Measurements from ENCODE around the gene ZNF219. TPM values are rescaled to one million over a fixed set of nuclear protein-coding genes. Genes with fewer than 3 reads are reported as not detected.

The ZNF219 gene
- polyA plus RNA-seq, 1 donor from 2014 or later = 40.6 TPM

DNA sequence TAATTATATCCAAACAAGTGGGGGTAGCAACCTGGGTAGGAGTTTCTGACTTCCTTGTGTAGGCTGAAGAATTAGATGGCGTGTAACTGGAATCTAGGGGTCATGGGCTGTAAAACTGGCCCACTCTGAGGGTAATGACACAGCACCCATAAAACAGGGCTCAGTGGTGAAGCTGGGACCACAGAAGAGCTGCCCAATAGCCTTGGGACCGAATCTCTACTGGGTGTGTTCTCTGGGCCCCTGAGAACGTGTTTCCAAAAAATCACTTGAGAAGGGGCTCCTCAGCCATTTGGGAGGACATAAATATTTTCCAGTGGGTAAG lies 37.1 kb downstream of the ZNF219 start:
- no peak for TF ChIP-seq SMC3 (conservative IDR thresholded peaks at IDR 0.05; ENCODE audit: poor library complexity)
- no peak for TF ChIP-seq MXI1 (conservative IDR thresholded peaks at IDR 0.05; ENCODE audit: poor library complexity, severe bottlenecking)
- TF ChIP-seq TAF1 (IDR thresholded peaks at IDR 0.05; ENCODE audit: low read depth) = no peak
- no peak for TF ChIP-seq REST (IDR thresholded peaks at IDR 0.05; ENCODE audit: borderline replicate concordance)
- TF ChIP-seq, protein P1, sequence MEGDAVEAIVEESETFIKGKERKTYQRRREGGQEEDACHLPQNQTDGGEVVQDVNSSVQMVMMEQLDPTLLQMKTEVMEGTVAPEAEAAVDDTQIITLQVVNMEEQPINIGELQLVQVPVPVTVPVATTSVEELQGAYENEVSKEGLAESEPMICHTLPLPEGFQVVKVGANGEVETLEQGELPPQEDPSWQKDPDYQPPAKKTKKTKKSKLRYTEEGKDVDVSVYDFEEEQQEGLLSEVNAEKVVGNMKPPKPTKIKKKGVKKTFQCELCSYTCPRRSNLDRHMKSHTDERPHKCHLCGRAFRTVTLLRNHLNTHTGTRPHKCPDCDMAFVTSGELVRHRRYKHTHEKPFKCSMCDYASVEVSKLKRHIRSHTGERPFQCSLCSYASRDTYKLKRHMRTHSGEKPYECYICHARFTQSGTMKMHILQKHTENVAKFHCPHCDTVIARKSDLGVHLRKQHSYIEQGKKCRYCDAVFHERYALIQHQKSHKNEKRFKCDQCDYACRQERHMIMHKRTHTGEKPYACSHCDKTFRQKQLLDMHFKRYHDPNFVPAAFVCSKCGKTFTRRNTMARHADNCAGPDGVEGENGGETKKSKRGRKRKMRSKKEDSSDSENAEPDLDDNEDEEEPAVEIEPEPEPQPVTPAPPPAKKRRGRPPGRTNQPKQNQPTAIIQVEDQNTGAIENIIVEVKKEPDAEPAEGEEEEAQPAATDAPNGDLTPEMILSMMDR (IDR thresholded peaks at IDR 0.05; ENCODE audit: poor library complexity, severe bottlenecking) = no peak
- no peak for TF ChIP-seq RAD21 (conservative IDR thresholded peaks at IDR 0.05)
- TF ChIP-seq POLR2AphosphoS5 (IDR thresholded peaks at IDR 0.05) = no peak
- no peak for TF ChIP-seq EP300 (conservative IDR thresholded peaks at IDR 0.05; ENCODE audit: poor library complexity, severe bottlenecking)
- no peak for TF ChIP-seq EZH2 (IDR thresholded peaks at IDR 0.05; ENCODE audit: borderline replicate concordance, insufficient read depth, low read length, poor library complexity, severe bottlenecking)
- Histone ChIP-seq H3K9ac (ENCODE audit: low read length) (no peak overlapping the region), H3K4me3 (ENCODE audit: low read length) (no peak overlapping the region)

DNA sequence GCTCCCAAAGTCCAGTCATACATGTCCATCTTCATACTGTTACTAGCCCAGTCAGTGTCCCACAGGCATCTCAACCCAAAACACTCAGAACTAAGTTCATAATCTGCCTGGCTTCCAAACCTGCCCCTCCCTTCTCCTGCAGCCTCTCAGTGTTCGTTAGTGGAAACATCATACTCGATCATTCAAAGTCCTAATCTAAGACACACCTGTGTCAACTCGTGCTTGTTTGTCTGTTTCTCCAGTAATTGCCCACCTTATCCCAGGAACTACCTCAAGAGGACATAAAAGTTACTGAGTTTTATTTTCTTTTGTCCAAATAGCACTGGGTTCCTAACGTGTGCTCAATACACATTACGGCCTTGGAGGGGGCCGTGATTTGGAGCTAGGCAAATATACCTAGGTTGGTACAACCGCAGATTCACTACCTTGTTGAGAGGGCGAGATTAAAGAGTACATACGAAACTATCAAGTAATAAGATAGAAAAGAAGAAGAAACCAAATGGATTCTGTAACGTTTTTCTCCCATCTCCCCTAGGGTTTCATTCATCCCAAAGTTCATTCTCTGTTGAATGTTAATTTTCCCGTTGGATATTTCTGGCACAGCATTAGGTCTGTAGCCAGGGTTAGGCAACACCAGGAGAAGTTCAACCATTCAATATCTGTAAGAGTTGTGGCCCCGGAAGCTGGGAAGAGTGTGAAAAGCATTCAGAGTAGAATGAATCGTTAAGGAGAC lies 37.7 kb downstream of the ZNF219 start:
- no peaks in the 10 kb centered on the region for H3K9me2 ChIP-seq (ENCODE audit: insufficient read depth, low read length)
- H3K4me2 ChIP-seq (ENCODE audit: low read length) = no peak overlapping the region
- no peaks in the 10 kb centered on the region for H3K9me3 ChIP-seq (ENCODE audit: low read length)
- TF ChIP-seq REST (IDR thresholded peaks at IDR 0.05; ENCODE audit: borderline replicate concordance) (no peak), TAF1 (IDR thresholded peaks at IDR 0.05; ENCODE audit: low read depth) (no peak), EP300 (conservative IDR thresholded peaks at IDR 0.05; ENCODE audit: poor library complexity, severe bottlenecking) (no peak), POLR2AphosphoS5 (IDR thresholded peaks at IDR 0.05) (no peak), SMC3 (conservative IDR thresholded peaks at IDR 0.05; ENCODE audit: poor library complexity) (no peak), MXI1 (conservative IDR thresholded peaks at IDR 0.05; ENCODE audit: poor library complexity, severe bottlenecking) (no peak), RAD21 (conservative IDR thresholded peaks at IDR 0.05) (no peak), EZH2 (IDR thresholded peaks at IDR 0.05; ENCODE audit: borderline replicate concordance, insufficient read depth, low read length, poor library complexity, severe bottlenecking) (no peak)
- TF ChIP-seq, protein P1 (IDR thresholded peaks at IDR 0.05; ENCODE audit: poor library complexity, severe bottlenecking) = no peak
- H3K36me3 ChIP-seq (ENCODE audit: insufficient read depth, low read length) = no peaks in the 10 kb centered on the region
- H3K79me2 ChIP-seq (replicated peaks; ENCODE audit: insufficient read depth, low read length) = no peaks in the 10 kb centered on the region
- no peak overlapping the region for H3K27ac ChIP-seq (ENCODE audit: low read length)
- no peak overlapping the region for H3K9ac ChIP-seq (ENCODE audit: low read length)
- H2AFZ ChIP-seq (ENCODE audit: low read depth, low read length) = no peak overlapping the region
- H3K4me3 ChIP-seq (ENCODE audit: low read length) = no peak overlapping the region
- no peaks in the 10 kb centered on the region for H4K20me1 ChIP-seq (ENCODE audit: insufficient read depth)
- H3F3A ChIP-seq (ENCODE audit: insufficient read depth, low read length, poor library complexity, severe bottlenecking) = no peaks in the 10 kb centered on the region
- no peaks in the 10 kb centered on the region for H3K27me3 ChIP-seq (ENCODE audit: insufficient read depth, low read depth, low read length)

More for the DNA sequence above, 37.1 kb downstream of the ZNF219 start:
- H3K4me2 ChIP-seq (ENCODE audit: low read length) = no peak overlapping the region
- no peak overlapping the region for H2AFZ ChIP-seq (ENCODE audit: low read depth, low read length)
- H4K20me1 ChIP-seq (ENCODE audit: insufficient read depth) = no peaks in the 10 kb centered on the region
- H3K27ac ChIP-seq (ENCODE audit: low read length) = no peak overlapping the region
- H3K9me3 ChIP-seq (ENCODE audit: low read length) = no peaks in the 10 kb centered on the region
- no peaks in the 10 kb centered on the region for H3K9me2 ChIP-seq (ENCODE audit: insufficient read depth, low read length)
- H3K27me3 ChIP-seq (ENCODE audit: insufficient read depth, low read depth, low read length) = no peaks in the 10 kb centered on the region
- no peaks in the 10 kb centered on the region for H3F3A ChIP-seq (ENCODE audit: insufficient read depth, low read length, poor library complexity, severe bottlenecking)
- no peaks in the 10 kb centered on the region for H3K36me3 ChIP-seq (ENCODE audit: insufficient read depth, low read length)
- H3K79me2 ChIP-seq (replicated peaks; ENCODE audit: insufficient read depth, low read length) = no peaks in the 10 kb centered on the region

Data from neural cell (in vitro differentiated cells).